Activated CD8-positive, alpha-beta T cell treated with anti-CD3 and anti-CD28 coated beads for 36 hours (primary cell): ENCODE data around the gene ASTN2. TPM values are rescaled to one million over a fixed set of nuclear protein-coding genes. Genes with fewer than 3 reads are reported as not detected.
A peak's percentile ranks its signal among the peaks of the same experiment; 100 is the strongest.

Experiments
- ATAC-seq: fragments of 200-7000 bp; cut with Tn5 transposase; one replicate; pipeline ENCODE4 v1.10.0; 2021; ENCODE audit warnings: mild to moderate bottlenecking, moderate library complexity
- CTCF ChIA-PET: fragments of 350-600 bp; sonication (Branson Sonifier 250); formaldehyde crosslinking; loops from one replicate; lab custom pipeline; 2021; ENCODE audit warnings: antibody characterized with exemption; lab: Charles Lee
- POLR2A ChIA-PET: fragments of 350-600 bp; sonication (Branson Sonifier 250); formaldehyde crosslinking; loops from one replicate; lab custom pipeline; 2021; ENCODE audit warnings: antibody characterized with exemption; lab: Charles Lee
- DNase-seq: peaks from one replicate; pipeline ENCODE4 v3.0.0-alpha.2; 2020
- H3K27ac Mint-ChIP-seq: one replicate; pipeline ENCODE4 v1.8.0; 2021; ENCODE audit warnings: mild to moderate bottlenecking, mixed read lengths
- H3K27me3 Mint-ChIP-seq: one replicate; pipeline ENCODE4 v1.8.0; 2021; ENCODE audit warnings: mixed read lengths
- H3K36me3 Mint-ChIP-seq: one replicate; pipeline ENCODE4 v1.8.0; 2021; ENCODE audit warnings: low read depth, mixed read lengths
- H3K4me1 Mint-ChIP-seq: one replicate; pipeline ENCODE4 v1.8.0; 2021; ENCODE audit warnings: low read depth, mixed read lengths
- H3K4me3 Mint-ChIP-seq: one replicate; pipeline ENCODE4 v1.8.0; 2021; ENCODE audit warnings: mild to moderate bottlenecking, moderate library complexity, mixed read lengths
- H3K9me3 Mint-ChIP-seq: one replicate; pipeline ENCODE4 v1.8.0; 2021; ENCODE audit warnings: mixed read lengths
- CTCF ChIP-seq: fragments of 200-600 bp; IDR thresholded peaks from one replicate; pipeline ENCODE4 v1.8.0; 2022; ENCODE audit warnings: antibody characterized with exemption, mild to moderate bottlenecking
- intact Hi-C: fragments of 100-400 bp; cut with micrococcal nuclease; formaldehyde crosslinking; loops from one replicate; pipeline ENCODE4 v1.10.0; 2022
- total RNA-seq, 2 experiments: library from RNA; stranded (reverse); gene quantifications; one replicate each; pipeline ENCODE4 v1.2.3, GENCODE V29; 2021

ASTN2 gene
- total RNA-seq, 2 experiments from 2014 or later: 5.2 to 5.7 TPM

DNA sequence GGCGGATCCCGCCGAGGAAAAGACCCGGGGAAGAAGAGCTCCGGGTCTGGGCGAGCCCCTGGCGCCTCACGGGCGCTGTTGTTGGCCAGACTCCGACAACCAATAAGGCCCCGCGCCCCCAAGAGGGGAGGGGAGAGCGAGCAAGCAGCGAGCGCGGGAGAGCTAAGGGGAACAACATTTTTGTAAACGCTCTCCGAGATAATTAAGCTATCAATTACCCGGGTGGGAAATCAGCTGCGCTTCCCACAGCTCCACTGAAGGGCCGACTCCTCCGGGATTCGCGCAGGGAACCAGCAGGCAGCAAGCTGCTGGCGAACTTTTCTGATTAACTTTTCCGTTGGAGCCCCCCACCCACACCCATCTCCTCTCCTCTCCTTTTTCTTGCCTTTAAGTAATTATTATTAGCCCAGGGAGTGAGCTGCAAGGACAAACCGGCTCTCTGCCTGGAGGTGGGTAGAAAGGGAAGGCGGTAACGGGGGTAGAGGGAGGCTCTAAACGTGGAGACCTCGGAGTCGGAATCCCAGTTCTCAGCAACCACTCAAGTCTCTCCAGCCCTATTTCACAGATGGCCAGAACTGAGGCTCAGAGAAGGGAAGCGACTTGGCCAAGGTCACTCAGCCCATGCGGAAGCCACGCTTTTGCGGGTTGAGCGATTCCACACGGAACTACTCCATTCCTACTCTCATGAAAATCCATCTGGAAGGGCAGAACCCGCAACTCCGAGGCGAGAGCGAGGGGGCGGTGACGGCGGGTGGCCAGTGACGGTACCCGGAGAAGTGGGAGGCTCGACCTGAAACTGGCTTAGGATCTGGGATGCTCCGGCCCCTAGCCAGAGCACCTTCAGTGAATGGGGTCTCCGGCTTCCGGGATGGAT lies 1.3 kb downstream of the ASTN2 start:
- intact Hi-C loops: no loop called here
- no peak overlapping the region for H3K4me3 Mint-ChIP-seq
- no peaks in the 10 kb centered on the region for H3K4me1 Mint-ChIP-seq
- TF ChIP-seq CTCF: no peak
- ChIA-PET POLR2A (interaction anchor here (0.9 kb wide), 1 partner anchor 9 kb away, joined by 3 read pairs; no protein-coding TSS in a partner anchor), CTCF (no interaction called here)
- no peak for DNase-seq
- no peak overlapping the region for H3K27ac Mint-ChIP-seq
- H3K36me3 Mint-ChIP-seq: no peaks in the 10 kb centered on the region
- ATAC-seq: no peak
- H3K27me3 Mint-ChIP-seq: peaks cover 33% of the 10 kb centered on the region
- no peaks in the 10 kb centered on the region for H3K9me3 Mint-ChIP-seq

- POLR2A ChIA-PET: interaction anchor here (0.9 kb wide), 1 partner anchor 8 kb away, joined by 3 read pairs; no protein-coding TSS in a partner anchor
- DNase-seq (no peak), ATAC-seq (no peak)
- CTCF ChIA-PET: no interaction called here
- intact Hi-C loops: no loop called here
- H3K27me3 Mint-ChIP-seq: peaks cover 35% of the 10 kb centered on the region
- no peak for TF ChIP-seq CTCF
- no peak overlapping the region for H3K4me3 Mint-ChIP-seq
- no peaks in the 10 kb centered on the region for H3K9me3 Mint-ChIP-seq
- H3K36me3 Mint-ChIP-seq: no peaks in the 10 kb centered on the region
- H3K4me1 Mint-ChIP-seq: no peaks in the 10 kb centered on the region
- no peak overlapping the region for H3K27ac Mint-ChIP-seq
These were observed 2.0 kb downstream of the ASTN2 start for GRCh38 chr9:117412841-117413240.

GRCh38 chr9:117412006-117412715 lies 2.7 kb downstream of the ASTN2 start:
- Mint-ChIP-seq H3K27ac (no peak overlapping the region), H3K27me3 (peaks cover 35% of the 10 kb centered on the region), H3K4me1 (no peaks in the 10 kb centered on the region), H3K9me3 (no peaks in the 10 kb centered on the region), H3K4me3 (no peak overlapping the region), H3K36me3 (no peaks in the 10 kb centered on the region)
- intact Hi-C loops: no loop called here
- POLR2A ChIA-PET: no interaction called here
- no peak for DNase-seq
- CTCF ChIA-PET: no interaction called here
- no peak for ATAC-seq
- TF ChIP-seq CTCF: no peak

GRCh38 chr9:117411547-117411946 lies 3.3 kb downstream of the ASTN2 start:
- DNase-seq (peak; percentile 6), ATAC-seq (no peak)
- intact Hi-C loops: no loop called here
- ChIA-PET POLR2A (no interaction called here), CTCF (no interaction called here)
- no peaks in the 10 kb centered on the region for H3K9me3 Mint-ChIP-seq
- H3K27ac Mint-ChIP-seq: no peak overlapping the region
- no peak overlapping the region for H3K4me3 Mint-ChIP-seq
- TF ChIP-seq CTCF: no peak
- no peaks in the 10 kb centered on the region for H3K4me1 Mint-ChIP-seq
- H3K27me3 Mint-ChIP-seq: peaks cover 35% of the 10 kb centered on the region
- no peaks in the 10 kb centered on the region for H3K36me3 Mint-ChIP-seq

- DNase-seq (no peak), ATAC-seq (no peak)
- H3K4me1 Mint-ChIP-seq: no peaks in the 10 kb centered on the region
- TF ChIP-seq CTCF: no peak
- ChIA-PET CTCF (no interaction called here), POLR2A (no interaction called here)
- H3K4me3 Mint-ChIP-seq: no peak overlapping the region
- no peaks in the 10 kb centered on the region for H3K36me3 Mint-ChIP-seq
- H3K27me3 Mint-ChIP-seq: peaks cover 35% of the 10 kb centered on the region
- intact Hi-C loops: no loop called here
- H3K27ac Mint-ChIP-seq: no peak overlapping the region
- no peaks in the 10 kb centered on the region for H3K9me3 Mint-ChIP-seq
These were observed 5.5 kb downstream of the ASTN2 start for GRCh38 chr9:117409321-117409720.
